Neuron (in vitro differentiated cells): ENCODE measurements around the gene OR4A47.
"Not testable (repeated sequence)": the region's sequence is repeated elsewhere in the genome, so short reads cannot be mapped to it uniquely, and the experiment has no call there.

ENCODE experiments used
- H2AFZ ChIP-seq: one replicate; pipeline ENCODE4 v1.6.1; 2013; ENCODE audit warnings: low read depth, mild to moderate bottlenecking, inconsistent platforms, low read length, moderate library complexity
- H3K27me3 ChIP-seq: one replicate; pipeline ENCODE4 v1.6.1; 2013; ENCODE audit warnings: low read length; ENCODE audit not compliant: insufficient read depth
- H3K36me3 ChIP-seq: one replicate; pipeline ENCODE4 v1.6.1; 2013; ENCODE audit warnings: low read length; ENCODE audit not compliant: insufficient read depth
- H3K4me1 ChIP-seq: one replicate; pipeline ENCODE4 v1.6.1; 2013; ENCODE audit warnings: low read length; ENCODE audit not compliant: insufficient read depth
- H3K4me3 ChIP-seq: 2 replicates; pipeline ENCODE4 v1.5.1; 2013; ENCODE audit warnings: mild to moderate bottlenecking, low read length, moderate library complexity
- H3K9me3 ChIP-seq: one replicate; pipeline ENCODE4 v1.6.1; 2013; ENCODE audit warnings: low read length

OR4A47 gene, protein sequence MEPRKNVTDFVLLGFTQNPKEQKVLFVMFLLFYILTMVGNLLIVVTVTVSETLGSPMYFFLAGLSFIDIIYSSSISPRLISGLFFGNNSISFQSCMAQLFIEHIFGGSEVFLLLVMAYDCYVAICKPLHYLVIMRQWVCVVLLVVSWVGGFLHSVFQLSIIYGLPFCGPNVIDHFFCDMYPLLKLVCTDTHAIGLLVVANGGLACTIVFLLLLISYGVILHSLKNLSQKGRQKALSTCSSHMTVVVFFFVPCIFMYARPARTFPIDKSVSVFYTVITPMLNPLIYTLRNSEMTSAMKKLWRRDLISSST

GRCh38 chr11:48488493-48488892, at the start of gene OR4A47:
TSS of gene OR4A47 (plus strand) at chr11:48488793. CDS start at chr11:48488793, 0 bp downstream.
- not testable (repeated sequence) for H2AFZ ChIP-seq, H3K27me3 ChIP-seq

DNA sequence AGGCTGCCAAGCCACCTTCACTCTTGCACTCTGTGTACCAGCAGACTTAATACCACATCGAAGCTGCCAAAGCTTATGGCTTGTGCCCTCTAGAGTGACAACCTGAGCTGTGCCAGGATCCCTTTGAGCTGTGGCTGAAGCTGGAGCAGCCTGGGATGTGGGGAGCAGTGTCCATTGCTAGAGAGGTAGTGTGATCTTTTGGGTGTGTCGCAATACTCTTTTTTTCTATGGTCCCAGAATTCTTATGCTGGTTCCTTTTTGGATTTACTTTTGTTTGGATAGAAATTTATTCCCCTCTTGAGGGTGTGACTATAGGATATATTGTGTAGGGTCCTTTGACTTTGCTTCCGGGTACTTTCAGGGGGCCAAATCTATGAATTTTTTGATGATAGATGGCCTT, 32.7 kb upstream of the OR4A47 start:
- H2AFZ ChIP-seq, H3K4me3 ChIP-seq, H3K9me3 ChIP-seq, H3K36me3 ChIP-seq, H3K4me1 ChIP-seq, H3K27me3 ChIP-seq: not testable (repeated sequence)

More at GRCh38 chr11:48488493-48488892, at the start of gene OR4A47:
- not testable (repeated sequence) for H3K36me3 ChIP-seq, H3K4me3 ChIP-seq, H3K4me1 ChIP-seq, H3K9me3 ChIP-seq

DNA sequence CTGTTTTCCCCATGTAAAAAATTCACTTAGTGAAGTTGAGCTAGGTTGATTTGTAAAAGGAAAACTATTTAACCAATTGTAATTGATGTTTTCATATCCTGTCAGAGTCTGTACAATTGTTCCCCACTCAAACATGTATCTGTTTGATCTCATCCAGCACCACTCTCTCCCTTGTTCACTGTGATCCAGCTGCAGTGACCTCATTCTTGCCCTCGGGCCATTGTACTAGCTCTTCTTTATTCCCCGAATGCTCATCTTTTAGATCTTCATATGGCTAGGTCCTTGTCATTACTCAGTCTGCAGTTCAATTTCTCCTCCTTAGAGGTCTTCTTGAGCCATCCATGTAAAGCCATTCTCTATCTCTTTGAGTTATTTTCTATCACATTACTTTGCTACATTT, 14.6 kb upstream of the OR4A47 start:
- H3K27me3 ChIP-seq, H3K9me3 ChIP-seq, H3K4me3 ChIP-seq, H3K4me1 ChIP-seq, H3K36me3 ChIP-seq, H2AFZ ChIP-seq: not testable (repeated sequence)

- not testable (repeated sequence) for H3K4me3 ChIP-seq, H3K36me3 ChIP-seq, H2AFZ ChIP-seq, H3K4me1 ChIP-seq, H3K9me3 ChIP-seq, H3K27me3 ChIP-seq
These were observed 13.9 kb upstream of the OR4A47 start for GRCh38 chr11:48474703-48475102.

DNA sequence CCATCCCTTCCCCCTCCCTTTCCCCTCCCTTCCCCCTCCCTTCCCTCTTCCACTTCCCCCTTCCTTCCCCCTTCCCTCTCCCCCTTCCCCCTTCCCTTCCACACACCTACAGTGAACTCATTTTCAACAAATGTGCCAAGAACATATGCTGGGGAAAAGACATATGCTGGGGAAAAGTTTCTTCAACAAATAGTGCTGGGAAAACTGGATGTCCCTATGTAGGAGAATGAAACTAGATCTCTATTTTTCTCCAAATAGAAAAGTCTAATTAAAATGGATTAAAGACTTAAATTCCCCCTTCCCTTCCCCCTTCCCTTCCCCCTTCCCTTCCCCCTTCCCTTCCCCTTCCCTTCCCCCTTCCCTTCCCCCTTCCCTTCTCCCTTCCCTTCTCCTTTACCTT, 17.6 kb downstream of the OR4A47 start:
- not testable (repeated sequence) for H3K27me3 ChIP-seq, H3K9me3 ChIP-seq, H2AFZ ChIP-seq, H3K4me3 ChIP-seq, H3K4me1 ChIP-seq, H3K36me3 ChIP-seq

GRCh38 chr11:48538991-48539390, 50.4 kb downstream of the OR4A47 start:
- no peak overlapping the region for H3K4me3 ChIP-seq
- H3K36me3 ChIP-seq = no peaks in the 10 kb centered on the region
- no peaks in the 10 kb centered on the region for H3K9me3 ChIP-seq
- no peaks in the 10 kb centered on the region for H3K27me3 ChIP-seq
- H3K4me1 ChIP-seq = no peaks in the 10 kb centered on the region
- no peak overlapping the region for H2AFZ ChIP-seq
